Measurements from ENCODE around the gene ABCA9. TPM values are rescaled to one million over a fixed set of nuclear protein-coding genes. Genes with fewer than 3 reads are reported as not detected.

The ABCA9 gene
- total RNA-seq, 2 experiments from 2014 or later, result 0.47 TPM; not detected in 1

GRCh38 chr17:68924793-68925720, 135.7 kb downstream of the ABCA9 start:
- H3K9me3 ChIP-seq (ENCODE audit: low read length), result no peaks in the 10 kb centered on the region
- no peaks in the 10 kb centered on the region for H3K4me1 ChIP-seq (ENCODE audit: insufficient read depth, low read length, poor library complexity, severe bottlenecking)
- ChIA-PET CTCF (ENCODE audit: unreplicated experiment) (no interaction called here), POLR2A (no interaction called here)
- no peaks in the 10 kb centered on the region for H4K20me1 ChIP-seq (ENCODE audit: insufficient read depth, low read length)
- no peaks in the 10 kb centered on the region for H3K9me2 ChIP-seq (ENCODE audit: insufficient read depth, low read length)
- no peak overlapping the region for H3K4me3 ChIP-seq (ENCODE audit: low read depth, low read length, poor library complexity, severe bottlenecking)
- BruUV-seq (replicated peaks), result no TSS peak
- H3K4me2 ChIP-seq (ENCODE audit: low read length), result no peak overlapping the region
- DNase-seq (ENCODE audit: low spot score), result no peak
- TF ChIP-seq, protein P1, sequence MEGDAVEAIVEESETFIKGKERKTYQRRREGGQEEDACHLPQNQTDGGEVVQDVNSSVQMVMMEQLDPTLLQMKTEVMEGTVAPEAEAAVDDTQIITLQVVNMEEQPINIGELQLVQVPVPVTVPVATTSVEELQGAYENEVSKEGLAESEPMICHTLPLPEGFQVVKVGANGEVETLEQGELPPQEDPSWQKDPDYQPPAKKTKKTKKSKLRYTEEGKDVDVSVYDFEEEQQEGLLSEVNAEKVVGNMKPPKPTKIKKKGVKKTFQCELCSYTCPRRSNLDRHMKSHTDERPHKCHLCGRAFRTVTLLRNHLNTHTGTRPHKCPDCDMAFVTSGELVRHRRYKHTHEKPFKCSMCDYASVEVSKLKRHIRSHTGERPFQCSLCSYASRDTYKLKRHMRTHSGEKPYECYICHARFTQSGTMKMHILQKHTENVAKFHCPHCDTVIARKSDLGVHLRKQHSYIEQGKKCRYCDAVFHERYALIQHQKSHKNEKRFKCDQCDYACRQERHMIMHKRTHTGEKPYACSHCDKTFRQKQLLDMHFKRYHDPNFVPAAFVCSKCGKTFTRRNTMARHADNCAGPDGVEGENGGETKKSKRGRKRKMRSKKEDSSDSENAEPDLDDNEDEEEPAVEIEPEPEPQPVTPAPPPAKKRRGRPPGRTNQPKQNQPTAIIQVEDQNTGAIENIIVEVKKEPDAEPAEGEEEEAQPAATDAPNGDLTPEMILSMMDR (conservative IDR thresholded peaks at IDR 0.05; ENCODE audit: low read length), result no peak
- no peak for TF ChIP-seq EZH2phosphoT487 (IDR thresholded peaks at IDR 0.05; ENCODE audit: borderline replicate concordance, low read depth, low read length)
- H3K36me3 ChIP-seq (ENCODE audit: insufficient read depth, low read length), result no peaks in the 10 kb centered on the region
- intact Hi-C loops (cut with micrococcal nuclease; ENCODE audit: unreplicated experiment), result no loop called here
- no peak overlapping the region for H2AFZ ChIP-seq (ENCODE audit: low read length)
- H3K79me2 ChIP-seq (ENCODE audit: insufficient read depth, low read depth, low read length), result no peaks in the 10 kb centered on the region
- H3K27ac ChIP-seq (ENCODE audit: low read depth, low read length, poor library complexity, severe bottlenecking), result no peak overlapping the region

Small RNAs within 50 kb of the gene (microRNA-seq; reads per million reads assigned to microRNA genes)
- gene MIR4524A (ENCODE audit: borderline replicate concordance) (not detected), gene MIR4524B (ENCODE audit: borderline replicate concordance) (not detected)

Small RNAs within 50 kb of the gene (small RNA-seq; reads per million reads assigned to genes)
- gene MIR4524B, result not detected

Other genes starting within 250 kb of the ABCA9 start
- gene ABCA8, start 105.5 kb downstream of the ABCA9 start, total RNA-seq (2014; rRNA removed; shearing (Covaris generic)), result not detected in 2 replicates
- not detected in 2 replicates for gene ABCA8, start 105.5 kb downstream of the ABCA9 start, total RNA-seq (2022)
- gene ABCA6, start 81.0 kb upstream of the ABCA9 start, total RNA-seq (2014; rRNA removed; shearing (Covaris generic)), result 23.1 and 26.5 TPM in 2 replicates
- gene ABCA6, start 81.0 kb upstream of the ABCA9 start, total RNA-seq (2022), result 5.2 and 7.3 TPM in 2 replicates
- gene ABCA10, start 167.9 kb upstream of the ABCA9 start, total RNA-seq (2014; rRNA removed; shearing (Covaris generic)), result 0.13 TPM in 2 replicates
- gene ABCA10, start 167.9 kb upstream of the ABCA9 start, total RNA-seq (2022), result 0.24 TPM in 1 of 2 replicates, not detected in the other